GM19372 (cell line): ENCODE measurements around the gene PTPRN.
A peak's percentile ranks its signal among the peaks of the same experiment; 100 is the strongest.

ENCODE experiments used
- ATAC-seq: cut with Tn5 transposase; IDR thresholded peaks from one replicate; pipeline ENCODE4 v1.9.1; 2021; ENCODE audit warnings: mild to moderate bottlenecking, low read depth, moderate library complexity; ENCODE audit not compliant: unreplicated experiment

Gene PTPRN

GRCh38 chr2:219247678-219248642 is 61.2 kb downstream of the PTPRN start:
- ATAC-seq = no peak

GRCh38 chr2:219246559-219246958 is 62.6 kb downstream of the PTPRN start:
- no peak for ATAC-seq

- ATAC-seq = no peak
Measured at GRCh38 chr2:219245899-219246230, 63.3 kb downstream of the PTPRN start.

GRCh38 chr2:219245148-219245898 is 63.9 kb downstream of the PTPRN start, which contains the start of the genes GLB1L and STK16:
Gene GLB1L (minus strand): TSS chr2:219245444. CDS start chr2:219243573, 1,871 bp downstream.
Gene STK16 (plus strand): TSS chr2:219245479. CDS start chr2:219246000, 521 bp downstream.
- peak; percentile 70 for ATAC-seq

- no peak for ATAC-seq
Measured at GRCh38 chr2:219244789-219245147, 64.4 kb downstream of the PTPRN start.

GRCh38 chr2:219243291-219243761 is 65.9 kb downstream of the PTPRN start:
- ATAC-seq = no peak
